Left renal pelvis (tissue), 4 donors: ENCODE data around the gene MORN4. TPM values are rescaled to one million over a fixed set of nuclear protein-coding genes. Genes with fewer than 3 reads are reported as not detected.
A peak's percentile ranks its signal among the peaks of the same experiment; 100 is the strongest.

Experiments used
- DNase-seq, 4 donors: peaks; one replicate each; pipeline ENCODE4 v3.0.0-alpha.2; 2013; ENCODE audit warnings: low read depth in 4 of 4, low spot score in 3 of 4
- polyA plus RNA-seq, 4 donors: library from polyadenylated mRNA; unstranded; fragments of 120-200 nt; gene quantifications; one replicate each; pipeline ENCODE4 v1.2.1, GENCODE V29; 2013; ENCODE audit not compliant: insufficient read length in 4 of 4

Gene MORN4
- polyA plus RNA-seq, 4 donors: 17.9 to 28.9 (median 20.9) TPM

DNA sequence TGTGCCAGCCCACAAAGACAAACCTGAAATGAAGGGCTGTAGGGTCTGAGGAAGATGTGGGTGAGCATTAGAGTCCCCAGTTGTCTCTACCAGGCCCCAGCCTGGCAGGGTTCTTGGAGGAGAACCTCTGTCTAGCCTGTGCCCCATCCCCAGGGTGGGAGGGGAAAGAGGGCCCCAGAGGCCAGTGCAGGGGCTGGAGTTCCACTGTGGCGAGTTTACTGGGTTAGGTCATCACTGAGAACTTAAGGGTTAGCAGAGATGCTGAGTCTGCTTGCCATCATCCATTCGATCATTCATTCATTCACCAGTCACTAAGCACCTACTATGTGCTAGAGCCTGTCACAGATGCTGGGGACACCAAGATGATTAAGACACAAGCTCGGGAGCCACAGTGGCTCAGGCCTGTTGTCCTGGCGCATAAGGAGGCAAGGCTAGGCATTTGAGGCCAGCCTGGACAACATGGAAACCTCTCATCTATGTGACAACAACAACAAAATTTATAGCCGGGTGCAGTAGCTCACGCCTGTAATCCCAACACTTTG lies 58.1 kb downstream of the MORN4 start:
- no peak for DNase-seq

DNA sequence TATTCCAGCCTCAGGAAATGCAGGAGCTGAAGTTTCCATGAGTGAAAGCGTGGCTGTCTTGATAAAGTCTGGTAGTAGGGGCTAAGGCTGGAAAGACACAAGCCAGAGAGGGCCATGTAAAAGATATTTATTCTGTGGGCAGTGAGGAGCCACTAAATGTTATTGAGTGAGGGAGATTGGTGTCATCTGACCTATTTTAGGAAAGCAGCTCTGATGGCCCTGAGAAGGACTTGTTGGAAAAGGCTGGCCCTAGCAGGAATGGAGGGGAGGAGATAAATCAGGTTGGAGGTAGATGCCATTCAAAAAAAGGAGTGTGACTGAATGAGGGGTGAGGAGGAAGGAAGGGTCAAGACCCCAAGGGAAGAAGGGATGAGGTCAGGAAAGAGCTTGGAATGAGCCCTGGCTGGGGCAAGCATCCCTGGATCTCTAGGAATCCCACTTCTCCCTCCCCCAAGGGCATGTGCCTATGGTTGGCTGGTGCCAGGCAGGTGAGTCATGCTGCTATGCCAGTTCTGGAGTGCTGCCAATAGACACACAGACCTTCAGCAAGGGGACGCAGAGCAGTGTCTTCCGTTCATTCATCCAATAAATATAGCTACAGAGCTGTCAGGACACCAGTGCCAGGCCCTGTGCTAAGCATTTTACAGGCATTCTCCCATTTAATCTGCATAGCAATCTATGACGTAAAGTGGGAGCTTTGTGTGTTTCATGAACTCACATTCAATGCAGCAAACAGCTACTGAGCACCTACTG lies 58.8 kb downstream of the MORN4 start:
- peak in 3 of 4 donors; percentile 51 to 68 (median 55) for DNase-seq

- DNase-seq: no peak
Observed at GRCh38 chr10:97573672-97574071, 59.6 kb downstream of the MORN4 start.

DNA sequence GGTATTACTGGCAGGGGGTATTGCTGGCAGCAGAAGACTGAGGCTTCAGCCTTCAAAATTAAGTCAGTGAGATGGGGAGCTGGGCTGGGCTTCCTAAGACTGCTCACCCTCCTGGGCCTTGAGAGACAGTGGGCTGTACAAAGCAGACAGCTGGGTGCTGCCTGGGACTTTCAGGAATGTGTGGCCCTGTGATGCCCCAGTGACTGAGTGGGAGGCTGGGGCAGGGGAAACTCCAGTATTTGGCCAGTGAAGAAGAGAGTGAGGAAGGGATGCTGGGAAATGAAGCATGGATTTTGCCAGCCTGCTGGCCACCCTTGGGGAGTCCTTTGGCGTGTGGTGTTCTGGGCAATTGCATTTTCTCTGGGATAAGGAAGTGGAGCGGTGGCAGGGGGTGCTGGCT lies 60.3 kb downstream of the MORN4 start:
- DNase-seq: no peak

DNA sequence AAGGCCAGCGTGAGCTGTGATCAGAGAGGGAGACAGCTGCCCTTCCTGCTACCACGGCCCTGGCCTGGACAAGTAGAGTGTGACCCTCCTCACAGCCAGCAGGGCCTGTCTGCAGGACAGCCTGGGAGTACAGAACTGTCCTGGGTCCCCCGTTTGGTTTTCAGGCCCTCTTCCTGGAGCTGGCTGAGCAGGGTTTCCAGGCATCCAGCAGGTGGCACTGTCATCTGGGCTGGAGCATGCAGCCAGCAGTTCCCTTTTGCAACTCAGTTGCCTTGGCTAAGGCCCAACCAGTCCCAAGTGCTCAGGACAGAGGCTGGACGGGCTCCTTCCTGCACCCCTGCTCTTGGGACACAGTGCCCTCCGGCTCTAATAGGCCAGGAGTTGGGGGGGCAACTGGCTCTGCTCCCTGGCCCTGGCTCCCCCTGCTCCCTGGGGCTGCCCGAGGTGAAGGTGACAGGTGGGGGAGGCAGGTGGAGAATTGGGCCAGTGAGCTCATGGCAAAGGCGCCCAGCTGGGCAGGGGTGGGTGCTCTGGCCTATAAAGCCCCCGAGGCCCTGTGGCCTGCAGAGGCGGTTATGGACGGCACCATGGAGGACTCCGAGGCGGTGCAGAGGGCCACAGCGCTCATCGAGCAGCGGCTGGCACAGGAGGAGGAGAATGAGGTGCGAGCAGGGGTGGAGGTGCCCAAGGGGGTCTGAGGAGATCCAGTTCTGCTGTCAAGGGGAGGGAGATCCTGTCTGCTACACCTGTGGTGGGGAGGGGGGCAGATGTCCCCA lies 60.9 kb downstream of the MORN4 start, which contains the start of gene ANKRD2:
Gene ANKRD2 (plus strand): TSS at position 566 of the 776 bp plus-strand sequence. CDS start 10 bp downstream, at position 576.
- DNase-seq: peak in 1 of 4 donors; percentile 68

DNA sequence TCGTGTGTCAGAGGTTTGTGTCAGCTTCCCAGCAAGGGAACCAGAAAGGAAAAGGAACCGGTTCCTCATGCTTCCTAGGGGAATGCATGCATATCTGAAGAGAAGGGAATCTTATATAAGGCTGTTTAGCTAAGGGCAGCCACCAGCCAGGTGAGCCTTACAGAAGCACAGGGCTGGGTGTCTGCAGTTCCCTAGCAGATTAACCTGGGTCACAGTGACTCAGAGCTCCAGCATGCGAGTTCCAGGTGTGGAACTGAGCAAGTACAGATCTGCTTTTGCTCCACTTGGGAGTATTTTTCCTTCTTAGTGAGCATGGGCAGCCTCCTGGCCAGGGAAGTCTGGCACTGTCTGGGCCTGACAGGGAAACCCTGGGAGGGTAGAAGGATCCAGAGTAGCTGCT lies 61.7 kb downstream of the MORN4 start:
- no peak for DNase-seq

- no peak for DNase-seq
Observed at GRCh38 chr10:97570789-97571471, 62.4 kb downstream of the MORN4 start.

GRCh38 chr10:97570146-97570788 lies 63.0 kb downstream of the MORN4 start:
- DNase-seq: no peak

DNA sequence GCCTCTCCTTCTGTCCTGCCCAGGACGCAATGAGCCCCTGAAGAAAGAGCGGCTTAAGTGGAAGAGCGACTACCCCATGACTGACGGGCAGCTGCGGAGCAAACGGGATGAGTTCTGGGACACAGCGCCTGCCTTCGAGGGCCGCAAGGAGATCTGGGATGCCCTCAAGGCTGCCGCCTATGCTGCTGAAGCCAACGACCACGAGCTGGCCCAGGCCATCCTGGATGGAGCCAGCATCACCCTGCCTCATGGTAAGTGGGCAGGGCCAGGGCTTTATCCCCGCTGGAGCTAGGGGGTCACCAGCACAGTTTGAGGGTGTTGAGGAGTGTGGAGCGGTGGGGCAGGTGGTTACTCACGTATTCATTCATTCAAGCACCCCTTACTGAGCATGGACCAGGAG lies 65.4 kb downstream of the MORN4 start:
- no peak for DNase-seq

GRCh38 chr10:97566336-97566996 lies 66.8 kb downstream of the MORN4 start:
- DNase-seq: no peak

DNA sequence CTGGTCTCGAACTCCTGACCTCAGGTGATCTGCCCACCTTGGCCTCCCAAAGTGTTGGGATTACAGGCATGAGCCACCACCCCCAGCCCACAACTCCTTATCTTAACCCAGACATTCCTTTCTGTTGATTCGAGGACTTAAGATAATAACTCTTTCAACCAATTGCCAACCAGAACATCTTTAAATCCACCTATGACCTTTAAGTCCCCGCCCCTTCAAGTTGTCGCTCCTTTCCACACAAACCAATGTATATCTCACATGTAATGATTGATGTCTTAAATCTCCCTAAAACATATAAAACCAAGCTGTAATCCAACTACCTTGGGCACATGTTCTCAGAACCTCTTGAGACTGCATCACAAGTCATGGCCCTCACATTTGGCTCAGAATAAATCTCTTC lies 68.5 kb downstream of the MORN4 start:
- no peak for DNase-seq

Other genes with a start within 250 kb of the MORN4 start
- gene RRP12, start 232.2 kb downstream of the MORN4 start, polyA plus RNA-seq: 10 to 100 TPM; 14.8 to 28.2 (median 20.7) TPM
- gene PGAM1, start 207.3 kb downstream of the MORN4 start, polyA plus RNA-seq: 100 to 1,000 TPM; 174 to 184 (median 179) TPM
- 10 to 100 TPM; 28.7 to 41.0 (median 34.3) TPM for gene EXOSC1, start 187.5 kb downstream of the MORN4 start, polyA plus RNA-seq
- 10 to 100 TPM; 33.8 to 41.0 (median 38.8) TPM for gene ZDHHC16, start 187.3 kb downstream of the MORN4 start, polyA plus RNA-seq
- 100 to 1,000 TPM in 1 of 4 donors, 10 to 100 TPM in 3; 69.6 to 107 (median 88.2) TPM for gene MMS19, start 135.1 kb downstream of the MORN4 start, polyA plus RNA-seq
- gene UBTD1, start 134.6 kb downstream of the MORN4 start, polyA plus RNA-seq: 10 to 100 TPM in 1 of 4 donors, 1 to 10 TPM in 3; 6.2 to 12.7 (median 6.7) TPM
- gene ANKRD2, start 60.7 kb downstream of the MORN4 start, polyA plus RNA-seq: under 1 TPM; 0.40 to 0.49 (median 0.44) TPM
- gene HOGA1, start 49.1 kb downstream of the MORN4 start, polyA plus RNA-seq: 10 to 100 TPM in 3 of 4 donors, 1 to 10 TPM in 1; 1.2 to 55.6 (median 39.0) TPM
- gene C10orf62, start 43.8 kb downstream of the MORN4 start, polyA plus RNA-seq: under 1 TPM in 2 of 4 donors, not detected in 2; 0.45 to 0.73 TPM
- 10 to 100 TPM; 17.3 to 19.7 (median 19.4) TPM for gene PI4K2A, start 7.2 kb upstream of the MORN4 start, polyA plus RNA-seq
- gene AVPI1, start 53.7 kb upstream of the MORN4 start, polyA plus RNA-seq: 1 to 10 TPM; 4.1 to 5.9 (median 5.1) TPM
- 100 to 1,000 TPM in 1 of 4 donors, 10 to 100 TPM in 3; 46.5 to 121 (median 49.1) TPM for gene MARVELD1, start 80.2 kb upstream of the MORN4 start, polyA plus RNA-seq
- 10 to 100 TPM; 18.0 to 37.6 (median 22.1) TPM for gene ZFYVE27, start 103.6 kb upstream of the MORN4 start, polyA plus RNA-seq
- under 1 TPM; 0.11 to 0.68 (median 0.19) TPM for gene SFRP5, start 138.5 kb upstream of the MORN4 start, polyA plus RNA-seq
- gene GOLGA7B, start 216.3 kb upstream of the MORN4 start, polyA plus RNA-seq: 1 to 10 TPM in 1 of 4 donors, under 1 TPM in 3; 0.15 to 1.2 (median 0.67) TPM